GM19025 (cell line): ENCODE data around the gene KRT71.

Experiments used
- ATAC-seq: cut with Tn5 transposase; IDR thresholded peaks from one replicate; pipeline ENCODE4 v1.9.1; 2021; ENCODE audit warnings: mild to moderate bottlenecking, low read depth, moderate library complexity; ENCODE audit not compliant: unreplicated experiment

The KRT71 gene

DNA sequence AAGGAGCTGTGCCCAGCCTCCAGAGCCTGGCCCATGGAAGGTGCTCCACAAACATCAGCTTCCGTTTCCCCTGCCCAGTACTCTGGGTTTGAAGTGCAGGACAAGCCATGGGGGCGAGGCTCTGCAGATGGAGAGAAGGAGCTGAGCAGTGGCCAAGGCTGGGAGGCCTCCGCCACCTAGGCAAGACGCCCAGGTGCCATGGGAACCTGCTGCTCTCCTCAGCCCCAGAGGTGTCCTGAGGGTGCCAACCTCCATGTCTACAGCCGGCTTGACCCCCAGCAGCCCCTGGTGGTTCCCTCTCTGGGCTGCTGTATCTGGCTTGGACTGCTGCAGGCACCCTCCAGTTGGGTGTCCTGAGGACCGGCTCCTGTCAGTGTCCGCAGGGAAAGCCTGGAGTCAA is 12.4 kb downstream of the KRT71 start:
- no peak for ATAC-seq

DNA sequence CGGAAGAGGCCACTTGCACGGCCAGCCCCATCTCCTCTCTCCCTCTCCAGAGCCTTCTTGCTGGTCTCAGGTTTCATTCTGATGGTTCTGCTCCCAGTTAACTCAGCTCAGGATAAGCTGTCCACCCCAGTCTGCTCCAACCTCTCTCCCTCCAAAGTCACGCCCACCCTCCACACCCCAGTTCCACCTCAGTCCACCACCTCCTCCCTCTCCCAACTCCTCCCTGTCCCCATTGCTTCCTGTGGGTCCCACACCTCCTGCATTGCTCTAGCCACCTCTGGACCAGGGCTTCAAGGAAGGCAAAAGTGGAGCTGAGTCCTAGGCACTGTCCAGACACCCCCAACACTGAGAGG is 13.1 kb downstream of the KRT71 start:
- no peak for ATAC-seq

DNA sequence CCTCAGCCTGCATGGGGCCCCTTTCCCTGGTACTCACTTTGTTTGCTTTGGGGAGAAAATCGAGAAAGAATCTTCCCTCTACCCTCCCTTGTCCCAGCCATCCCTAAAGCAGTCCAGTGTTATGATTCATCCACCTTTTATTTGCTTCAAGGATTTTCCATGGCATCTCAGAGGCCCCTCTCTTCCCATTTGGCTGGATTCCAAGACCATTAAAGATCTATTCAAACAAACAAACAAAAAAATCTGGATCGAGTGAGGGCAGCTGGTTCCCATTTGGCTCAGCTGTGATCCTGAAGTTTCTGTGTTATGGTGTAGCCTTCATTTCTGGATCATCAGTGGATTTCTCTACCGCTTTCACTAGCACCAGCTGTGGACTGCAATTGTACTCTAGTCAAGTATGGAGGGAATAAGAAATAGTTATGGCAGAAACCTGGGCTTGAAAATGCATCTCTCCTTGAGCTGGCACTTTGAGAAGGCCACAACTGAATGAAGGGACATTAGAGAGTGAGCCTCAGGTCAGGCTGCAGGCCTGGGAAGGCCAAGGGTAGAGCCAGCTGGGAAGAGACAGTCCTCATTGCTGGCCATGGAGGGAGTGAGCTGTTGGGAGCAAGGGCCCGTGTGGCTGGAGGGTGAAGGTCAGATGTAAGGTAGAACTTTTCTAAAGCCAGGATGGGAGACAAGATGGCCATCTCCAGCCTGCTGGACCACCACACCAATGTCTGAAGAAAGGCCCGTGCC is 13.7 kb downstream of the KRT71 start:
- no peak for ATAC-seq

DNA sequence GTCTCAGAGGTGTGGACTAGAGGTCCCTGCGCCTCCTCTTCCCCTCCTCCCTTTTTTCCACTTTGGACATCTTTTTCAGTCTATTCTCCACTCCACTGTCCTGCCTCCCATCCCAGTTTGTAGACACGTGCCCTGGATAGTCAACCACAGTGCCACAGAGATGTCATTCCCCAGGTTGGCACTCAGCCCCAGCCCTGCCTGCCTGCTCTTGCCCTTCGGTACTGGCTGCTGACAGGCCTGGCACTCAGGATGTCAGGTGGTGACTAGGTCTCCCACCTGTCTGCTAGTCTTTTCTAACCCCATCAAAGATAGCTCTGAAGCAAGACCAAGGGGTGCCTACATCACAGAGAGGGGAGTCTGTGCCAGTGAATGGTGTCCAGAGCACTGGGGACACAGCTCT is 15.8 kb downstream of the KRT71 start:
- ATAC-seq: no peak

DNA sequence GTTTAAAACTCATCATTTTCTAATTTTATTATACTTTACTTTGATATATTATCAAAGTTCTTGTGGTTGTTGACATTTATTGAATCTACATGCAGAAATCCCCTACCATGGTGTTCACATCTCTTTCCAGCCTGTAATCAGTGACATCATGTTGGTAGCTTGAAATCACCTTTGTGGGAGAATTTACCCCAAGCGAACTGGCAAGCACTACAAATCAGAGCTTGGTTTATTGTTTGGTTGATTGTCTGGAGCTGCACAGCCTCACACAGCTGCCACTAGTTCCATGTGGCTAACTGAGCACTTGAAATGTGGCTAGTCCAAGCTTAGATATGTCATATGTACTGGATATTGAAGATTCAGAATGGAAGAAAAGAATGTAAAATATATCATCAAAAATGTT is 17.4 kb downstream of the KRT71 start:
- ATAC-seq: no peak

DNA sequence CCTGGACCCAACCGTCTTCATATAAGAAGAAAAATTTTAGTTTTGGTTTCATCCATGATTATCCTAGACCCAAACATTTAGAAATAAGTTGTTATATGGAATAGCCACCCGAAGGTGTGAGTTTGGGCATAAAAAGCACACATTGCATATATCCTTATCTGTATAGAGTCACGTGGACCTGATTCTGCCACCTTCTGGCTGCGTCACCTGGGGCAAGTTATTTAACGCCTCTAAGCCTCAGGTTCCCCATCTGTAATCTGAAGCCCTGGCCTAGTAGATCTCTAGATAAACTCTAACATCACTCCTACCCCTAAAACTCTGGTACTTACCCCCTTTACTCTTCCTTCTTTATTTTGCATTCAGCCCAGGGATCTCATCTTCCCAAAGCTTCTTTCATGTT is 18.5 kb downstream of the KRT71 start:
- no peak for ATAC-seq

DNA sequence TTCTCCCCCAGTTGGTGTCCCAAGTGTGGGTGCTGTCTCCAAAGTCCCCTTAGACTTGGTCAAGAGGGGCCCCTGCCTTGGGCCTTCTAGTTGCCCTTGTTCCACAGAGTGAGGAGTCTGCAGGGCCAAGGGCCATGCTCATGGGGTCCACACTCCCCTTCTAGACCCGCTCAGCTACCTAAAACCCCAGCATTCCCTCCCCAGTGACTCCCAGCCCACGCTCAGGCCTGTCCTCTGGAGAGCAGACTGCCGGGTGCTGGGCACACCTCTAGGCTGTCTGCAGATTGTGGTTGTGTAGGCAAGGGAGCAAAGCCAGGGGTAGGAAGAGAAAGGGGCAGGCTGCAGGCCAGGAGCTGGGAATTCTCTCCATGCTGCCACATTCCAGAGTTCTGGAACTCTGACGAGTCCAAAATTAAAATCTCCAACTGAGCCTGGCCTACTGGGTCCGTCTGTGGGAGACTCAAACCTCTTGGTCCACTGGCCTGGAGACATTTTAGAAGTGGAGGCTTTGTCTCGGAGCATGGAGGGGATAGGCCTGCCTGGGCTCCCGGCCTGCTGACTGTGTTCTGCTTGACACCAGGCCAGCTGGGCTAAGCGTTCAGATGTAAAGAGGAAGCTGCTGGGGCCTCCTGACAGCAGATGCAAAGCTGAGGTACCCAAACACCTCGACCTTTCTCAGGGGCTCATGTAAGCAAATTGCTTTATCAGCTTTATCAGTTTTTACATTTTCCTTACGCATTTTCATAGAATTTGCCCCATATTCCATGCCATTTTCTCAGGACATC is 19.1 kb downstream of the KRT71 start:
- ATAC-seq: no peak

DNA sequence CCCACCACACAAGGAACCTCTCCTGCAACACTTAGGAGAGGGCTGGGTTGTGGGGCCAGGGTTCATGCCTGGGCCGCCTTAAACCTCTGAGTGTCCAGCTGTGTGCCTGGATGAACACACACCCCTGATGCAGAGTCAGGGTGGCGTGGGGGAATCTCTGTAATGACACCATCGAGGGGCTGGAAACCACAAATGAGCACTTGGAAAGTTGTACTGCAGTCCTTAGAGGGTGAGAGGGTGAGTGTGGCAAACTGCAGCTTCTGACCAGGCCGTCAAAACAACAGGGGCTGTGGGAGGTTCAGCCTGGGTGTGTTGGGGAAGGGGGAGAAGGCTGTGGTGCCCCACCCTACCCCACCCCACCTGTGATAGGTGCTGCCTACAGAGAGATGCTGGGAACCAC is 20.3 kb downstream of the KRT71 start:
- ATAC-seq: no peak

DNA sequence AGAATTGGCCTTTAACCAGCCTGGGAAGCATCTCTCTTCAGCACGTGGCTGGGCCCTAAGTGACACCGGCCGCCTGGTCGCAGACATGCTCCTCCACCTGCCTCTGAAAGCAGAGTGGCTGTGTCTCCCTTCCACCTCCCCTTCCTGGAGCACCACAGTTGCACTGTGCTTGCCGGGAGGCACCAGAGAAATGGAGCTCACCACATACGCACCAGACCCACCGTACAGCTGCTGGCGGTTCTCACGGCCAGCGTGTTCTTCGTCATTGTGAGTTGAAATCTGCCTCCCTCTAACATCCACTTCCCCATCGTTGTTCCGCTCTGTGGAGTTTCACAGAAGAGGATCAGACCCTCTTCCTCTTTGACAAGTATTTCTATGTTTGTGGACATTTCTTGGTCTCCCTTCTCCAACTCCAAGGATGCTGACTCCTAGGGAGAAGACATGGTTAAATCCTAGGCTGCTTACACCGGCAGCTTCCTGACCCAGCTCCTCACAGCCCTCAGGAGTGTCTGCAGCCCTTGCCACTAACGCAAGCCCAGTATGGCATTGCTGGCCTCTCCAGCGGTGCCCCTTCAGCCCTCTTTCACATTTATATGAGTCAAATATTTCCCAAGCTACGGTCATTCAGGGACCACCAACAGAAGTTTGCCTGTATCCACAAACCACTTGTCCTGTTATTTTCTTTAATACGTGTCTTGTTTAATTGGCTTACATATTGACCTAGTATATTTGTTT is 21.2 kb downstream of the KRT71 start:
- ATAC-seq: no peak

DNA sequence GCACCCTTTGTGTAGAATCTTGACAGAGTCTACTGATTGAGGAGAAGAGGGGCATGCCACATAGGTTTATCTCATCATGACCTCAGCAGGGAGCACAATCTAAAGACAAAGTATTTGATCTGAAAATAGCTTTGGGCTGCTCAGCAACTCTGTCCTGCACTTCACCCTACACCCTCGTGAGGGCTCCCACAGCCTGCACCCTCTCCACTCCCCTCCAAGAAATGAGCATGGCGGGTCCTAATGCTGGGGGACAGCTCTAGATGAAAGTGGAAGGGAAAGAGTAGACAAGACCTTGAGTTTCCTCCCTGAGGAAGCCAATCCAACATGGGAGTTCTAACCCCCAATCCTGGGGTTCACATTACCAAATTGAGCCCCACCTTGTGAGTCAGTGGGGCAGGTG is 22.0 kb downstream of the KRT71 start:
- no peak for ATAC-seq

DNA sequence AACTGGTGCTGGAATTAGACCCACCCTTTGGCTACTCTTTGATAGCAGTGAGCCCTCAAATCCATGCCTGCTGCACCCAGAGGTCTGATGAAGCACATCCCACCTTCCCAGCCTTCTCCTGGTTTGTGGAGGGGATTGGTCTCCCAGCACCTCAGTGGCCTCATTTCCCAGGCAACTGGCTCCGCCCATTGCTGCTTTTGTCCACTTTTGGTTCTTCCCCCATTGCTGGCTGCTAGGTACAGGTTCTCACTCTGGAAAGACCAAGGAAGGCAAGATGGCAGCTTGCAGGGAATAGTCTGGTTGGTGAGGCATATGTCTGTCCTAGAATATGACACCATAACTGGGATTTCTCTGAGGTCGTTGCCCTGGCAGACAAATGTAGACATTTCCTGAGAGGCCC is 22.6 kb downstream of the KRT71 start:
- ATAC-seq: no peak

DNA sequence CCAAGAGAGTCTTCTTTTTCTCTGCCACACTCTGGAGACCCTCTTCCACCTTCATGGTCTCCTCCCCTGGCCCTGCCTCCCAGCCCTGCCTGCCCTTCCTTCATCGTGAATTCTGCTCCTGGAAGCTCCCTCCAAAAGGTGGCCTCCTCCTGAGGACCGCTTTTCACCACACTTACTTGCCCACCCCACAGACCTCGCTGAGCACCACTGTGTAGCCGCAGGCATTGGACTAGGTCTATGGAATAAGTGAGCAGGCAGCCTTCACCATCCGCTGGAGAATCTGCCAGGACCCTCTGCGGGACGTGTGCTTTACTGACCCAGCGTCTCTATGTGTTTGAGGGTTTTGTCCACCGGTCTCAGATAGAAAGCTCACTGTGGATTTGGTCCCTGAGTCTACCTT is 23.1 kb downstream of the KRT71 start:
- no peak for ATAC-seq

DNA sequence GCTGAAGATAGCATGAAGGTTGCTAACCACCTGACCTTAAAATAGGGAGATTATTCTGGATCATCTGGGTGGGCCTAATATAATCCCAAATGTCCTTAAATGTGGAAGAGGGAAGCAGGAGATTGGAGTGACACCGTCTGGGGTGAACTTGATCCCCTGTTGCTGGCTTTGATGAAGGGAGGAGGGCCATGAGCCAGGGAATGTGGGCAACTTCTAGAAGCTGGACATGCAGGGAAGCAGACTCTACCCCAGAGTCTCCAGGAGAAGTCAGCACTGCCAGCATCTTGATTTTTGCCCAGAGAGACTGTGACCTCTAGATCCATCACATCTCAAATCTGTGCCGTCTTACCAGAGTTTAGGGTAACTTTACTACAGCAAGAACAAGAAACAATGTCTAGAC is 23.5 kb downstream of the KRT71 start:
- no peak for ATAC-seq

DNA sequence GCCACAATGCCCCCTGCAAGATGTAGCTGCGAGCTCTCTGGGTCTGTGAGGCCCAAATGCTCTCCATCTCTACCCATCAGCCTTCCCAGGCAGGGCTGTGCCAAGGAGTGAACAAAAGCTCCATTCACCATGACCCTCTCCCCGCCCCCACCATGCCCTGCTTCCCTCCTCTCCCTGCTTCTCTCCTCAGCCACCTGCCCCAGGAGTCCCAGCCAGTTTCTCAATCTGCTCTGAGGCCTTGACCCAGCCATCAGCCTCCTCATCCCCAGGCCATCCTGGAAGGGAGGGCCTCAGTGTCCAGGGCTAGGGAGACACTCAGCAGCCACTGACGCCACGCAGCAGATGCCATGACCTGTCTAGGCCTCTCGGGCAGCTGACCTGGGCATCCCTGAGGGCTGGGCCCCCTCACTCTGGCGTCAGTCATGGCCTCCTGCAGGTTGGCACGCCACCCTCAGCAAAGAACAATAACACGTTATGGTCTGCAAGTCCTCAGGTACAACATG is 24.3 kb downstream of the KRT71 start:
- no peak for ATAC-seq

DNA sequence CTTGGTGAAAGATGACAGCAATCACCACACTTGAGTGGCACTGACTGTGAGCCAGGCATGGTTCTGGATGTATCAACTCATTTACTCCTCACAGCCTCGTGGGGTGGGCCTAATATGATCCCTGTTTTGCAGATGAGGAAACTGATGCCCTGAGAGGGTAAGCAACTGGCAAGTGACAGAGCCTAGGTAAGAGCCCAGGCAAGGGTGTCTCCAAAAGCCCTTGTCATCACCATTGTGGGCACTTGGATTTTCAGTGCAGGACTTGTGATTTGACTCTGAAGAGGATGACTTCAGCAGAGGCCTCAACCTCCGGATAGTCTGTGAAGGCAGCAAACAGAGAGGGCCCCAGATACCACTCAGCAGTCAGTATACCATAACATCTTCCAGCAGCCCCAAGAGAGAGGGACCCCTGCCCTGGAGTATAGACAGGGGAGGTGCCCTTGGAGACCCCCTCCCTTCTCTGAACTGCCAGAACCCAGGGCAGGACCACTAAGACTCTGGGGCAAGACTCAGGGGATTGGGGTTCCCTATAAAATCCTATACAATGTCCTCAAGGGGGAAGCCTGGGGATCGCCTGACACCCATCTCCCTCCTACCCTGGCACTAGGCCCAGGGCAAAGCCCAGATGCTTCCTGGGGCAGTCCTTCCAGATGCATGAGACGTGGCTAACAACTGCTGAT is 25.7 kb downstream of the KRT71 start:
- no peak for ATAC-seq

DNA sequence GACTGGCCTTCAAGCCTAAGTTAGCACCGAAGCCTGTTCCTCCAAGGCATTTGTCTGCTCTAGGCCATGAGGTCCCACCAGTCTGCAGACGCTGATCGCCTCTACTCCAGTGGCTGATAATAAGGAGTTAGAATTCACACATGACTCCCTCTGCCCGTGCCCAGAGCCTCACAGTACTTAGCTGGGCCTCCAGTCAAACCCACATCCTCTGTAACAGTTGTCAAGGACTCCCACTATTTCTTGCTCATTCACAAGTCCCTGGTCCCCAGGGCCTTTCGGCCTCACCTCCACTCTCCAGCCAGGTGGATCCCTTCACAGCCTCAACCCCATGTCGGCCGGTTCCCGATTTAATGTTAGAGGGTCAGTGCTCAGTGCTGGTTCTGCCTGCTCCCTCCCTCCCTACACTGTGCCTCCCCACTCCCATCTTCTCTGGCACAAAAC is 26.4 kb downstream of the KRT71 start:
- no peak for ATAC-seq

DNA sequence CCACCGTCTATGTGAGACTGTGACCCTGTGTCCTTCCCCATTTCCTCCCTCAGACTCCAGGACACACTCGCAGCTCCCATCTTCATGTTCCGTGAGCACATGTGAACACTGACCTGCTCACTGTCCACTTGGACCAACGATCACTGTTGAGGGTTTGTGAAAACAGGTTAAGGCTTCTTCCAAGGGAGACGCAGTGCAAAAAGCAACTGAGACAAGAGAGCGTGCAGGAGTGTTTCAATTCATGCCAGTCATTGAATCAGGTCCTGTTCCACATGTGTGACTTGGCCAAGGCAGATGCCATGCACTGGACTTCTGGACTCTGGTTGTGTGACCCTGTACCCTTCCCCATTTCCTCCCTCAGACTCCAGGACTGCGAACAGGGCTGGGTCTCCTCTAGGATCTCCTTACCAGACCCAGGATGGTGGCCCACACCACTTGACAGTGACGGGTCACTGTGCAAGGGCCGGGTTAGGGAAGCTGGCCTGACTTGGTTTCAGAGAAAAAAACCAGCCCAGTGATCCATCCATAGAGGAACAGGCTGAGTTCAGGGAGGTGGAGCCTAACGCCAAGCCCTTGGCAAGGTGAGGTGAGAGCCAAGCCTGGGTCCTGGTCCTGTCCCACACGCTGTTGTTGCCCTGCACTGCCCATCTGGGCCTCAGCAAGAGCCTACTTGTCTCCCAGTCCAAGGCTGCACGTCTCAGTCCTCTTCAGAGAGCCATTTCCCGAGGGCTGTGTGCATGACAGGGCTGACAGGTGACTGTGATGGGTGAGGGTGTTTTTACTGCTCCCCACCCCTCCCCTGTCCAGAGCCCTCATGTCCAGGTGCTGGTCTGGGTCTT is 27.1 kb downstream of the KRT71 start:
- ATAC-seq: no peak

DNA sequence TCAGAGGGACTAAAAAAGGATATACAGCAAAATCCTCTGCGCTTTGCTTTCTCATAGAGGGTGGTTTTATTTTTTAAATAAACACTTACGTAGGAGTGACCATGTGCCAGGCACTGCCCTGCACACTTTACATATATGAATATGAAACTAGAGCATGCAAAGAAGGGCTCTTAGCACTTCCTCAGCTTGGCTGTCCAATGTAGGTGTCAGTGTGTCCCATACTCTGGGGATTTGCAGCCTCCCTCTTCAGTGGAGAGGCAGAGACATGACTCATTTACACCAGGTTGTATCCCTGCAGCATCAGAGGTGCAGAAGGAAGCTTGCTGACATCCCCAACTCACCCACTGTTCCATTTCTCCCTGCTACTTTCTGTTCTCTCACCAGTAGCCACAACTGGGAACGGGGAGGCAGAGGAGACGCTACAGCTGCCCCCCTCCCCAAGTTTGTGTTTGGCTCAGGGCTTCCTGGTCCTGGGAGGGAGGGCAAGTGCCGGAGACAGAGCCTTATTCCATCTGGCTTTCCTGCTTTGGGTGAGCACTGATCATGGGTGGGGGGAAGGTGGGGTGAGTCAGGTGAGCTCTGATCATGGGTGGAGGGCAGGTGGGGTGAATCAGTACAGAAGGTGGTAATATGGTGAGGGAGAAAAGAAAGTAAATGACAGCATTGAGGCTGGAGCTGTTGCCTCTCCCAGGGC is 27.9 kb downstream of the KRT71 start:
- ATAC-seq: no peak

DNA sequence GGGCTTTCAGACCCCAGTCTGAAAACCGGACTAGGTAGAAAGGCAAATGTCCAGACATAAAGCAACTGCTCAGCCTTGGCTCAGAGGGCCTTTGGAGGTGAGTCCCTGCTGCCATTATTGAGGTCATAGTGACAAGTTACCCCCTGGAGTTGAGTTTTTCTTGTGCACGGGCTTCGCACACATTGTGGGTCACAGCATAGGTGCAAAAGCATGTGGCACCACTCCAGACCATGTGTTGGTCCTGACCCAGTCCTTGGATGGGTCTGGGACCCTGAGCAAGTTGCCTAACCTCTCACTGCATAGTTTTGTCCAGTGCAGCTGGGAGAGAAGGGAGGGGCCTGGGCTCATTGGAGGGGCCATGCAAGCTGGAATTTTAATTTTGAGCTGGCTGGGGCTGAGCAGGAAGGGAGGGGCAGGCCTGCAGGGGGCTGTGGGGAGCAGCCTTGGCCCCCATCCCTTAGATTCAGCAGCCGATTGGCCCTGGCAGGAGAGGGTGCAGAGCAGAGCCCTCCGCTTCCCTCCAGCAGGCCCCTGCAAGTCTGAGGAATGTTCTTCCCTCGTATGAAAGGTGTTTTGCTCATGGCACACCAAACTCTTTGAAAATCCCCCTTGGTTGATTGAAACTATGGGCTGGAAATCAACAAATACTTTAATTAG is 28.6 kb downstream of the KRT71 start:
- no peak for ATAC-seq
